ENCODE measurements around the gene EIF5B.

- TF ChIP-seq CTCF (IDR thresholded peaks at IDR 0.05) (no peak), EP300 (IDR thresholded peaks at IDR 0.05) (no peak)
These were observed 96.2 kb downstream of the EIF5B start for GRCh38 chr2:99433340-99433739.

Measured in tibial nerve (tissue), 4 donors.